ENCODE data around the gene KCNQ1. TPM values are rescaled to one million over a fixed set of nuclear protein-coding genes. Genes with fewer than 3 reads are reported as not detected.

KCNQ1 gene
- total and polyA plus RNA-seq, 2 donors (not counting 1 experiment from before 2014, with no cell fraction given), result not detected

- no peaks in the 10 kb centered on the region for H4K20me1 ChIP-seq (ENCODE audit: control insufficient read depth, extremely low read depth, insufficient read depth, low read length)
Observed at GRCh38 chr11:2678396-2678795, 233.6 kb downstream of the KCNQ1 start.

GRCh38 chr11:2679011-2679676, 234.3 kb downstream of the KCNQ1 start:
- Histone ChIP-seq H3K4me1 (ENCODE audit: control insufficient read depth, extremely low read depth, insufficient read depth, low read length) (no peaks in the 10 kb centered on the region), H3K27me3 (ENCODE audit: control insufficient read depth, insufficient read depth, low read length) (no peaks in the 10 kb centered on the region), H3K27ac (ENCODE audit: insufficient read depth, low read length) (no peak overlapping the region), H3K4me3 (replicated peaks in 1 of 4; ENCODE audit: control extremely low read depth in 1 of 4, insufficient read depth in 1 of 4, low read depth in 3 of 4, low read length in 4 of 4) (no peak overlapping the region), H3K36me3 (ENCODE audit: control insufficient read depth, insufficient read depth, low read length) (no peaks in the 10 kb centered on the region), H3K9me3 (ENCODE audit: control insufficient read depth, insufficient read depth, low read depth, low read length) (no peaks in the 10 kb centered on the region), H2AFZ (ENCODE audit: low read length) (no peak overlapping the region), H4K20me1 (ENCODE audit: control insufficient read depth, extremely low read depth, insufficient read depth, low read length) (no peaks in the 10 kb centered on the region), H3K79me2 (ENCODE audit: control insufficient read depth, insufficient read depth, low read length) (no peaks in the 10 kb centered on the region), H3K4me2 (ENCODE audit: extremely low read depth, insufficient read depth, low read length) (no peak overlapping the region), H3K9ac (ENCODE audit: insufficient read depth, low read length) (no peak overlapping the region)
- DNase-seq (ENCODE audit: low read depth in 2 of 2), result no peak
- TF ChIP-seq, protein P1, sequence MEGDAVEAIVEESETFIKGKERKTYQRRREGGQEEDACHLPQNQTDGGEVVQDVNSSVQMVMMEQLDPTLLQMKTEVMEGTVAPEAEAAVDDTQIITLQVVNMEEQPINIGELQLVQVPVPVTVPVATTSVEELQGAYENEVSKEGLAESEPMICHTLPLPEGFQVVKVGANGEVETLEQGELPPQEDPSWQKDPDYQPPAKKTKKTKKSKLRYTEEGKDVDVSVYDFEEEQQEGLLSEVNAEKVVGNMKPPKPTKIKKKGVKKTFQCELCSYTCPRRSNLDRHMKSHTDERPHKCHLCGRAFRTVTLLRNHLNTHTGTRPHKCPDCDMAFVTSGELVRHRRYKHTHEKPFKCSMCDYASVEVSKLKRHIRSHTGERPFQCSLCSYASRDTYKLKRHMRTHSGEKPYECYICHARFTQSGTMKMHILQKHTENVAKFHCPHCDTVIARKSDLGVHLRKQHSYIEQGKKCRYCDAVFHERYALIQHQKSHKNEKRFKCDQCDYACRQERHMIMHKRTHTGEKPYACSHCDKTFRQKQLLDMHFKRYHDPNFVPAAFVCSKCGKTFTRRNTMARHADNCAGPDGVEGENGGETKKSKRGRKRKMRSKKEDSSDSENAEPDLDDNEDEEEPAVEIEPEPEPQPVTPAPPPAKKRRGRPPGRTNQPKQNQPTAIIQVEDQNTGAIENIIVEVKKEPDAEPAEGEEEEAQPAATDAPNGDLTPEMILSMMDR (conservative IDR thresholded peaks at IDR 0.05 in 1 of 2, IDR thresholded peaks at IDR 0.05 in 1 of 2; ENCODE audit: low read depth in 1 of 2, low read length in 2 of 2), result no peak
- no peak for TF ChIP-seq EZH2 (IDR thresholded peaks at IDR 0.05; ENCODE audit: low read length, missing control alignments)

More at GRCh38 chr11:2678396-2678795, 233.6 kb downstream of the KCNQ1 start:
- Histone ChIP-seq H3K4me3 (replicated peaks in 1 of 4; ENCODE audit: control extremely low read depth in 1 of 4, insufficient read depth in 1 of 4, low read depth in 3 of 4, low read length in 4 of 4) (no peak overlapping the region), H3K4me1 (ENCODE audit: control insufficient read depth, extremely low read depth, insufficient read depth, low read length) (no peaks in the 10 kb centered on the region), H3K36me3 (ENCODE audit: control insufficient read depth, insufficient read depth, low read length) (no peaks in the 10 kb centered on the region), H3K9me3 (ENCODE audit: control insufficient read depth, insufficient read depth, low read depth, low read length) (no peaks in the 10 kb centered on the region), H3K9ac (ENCODE audit: insufficient read depth, low read length) (no peak overlapping the region), H2AFZ (ENCODE audit: low read length) (no peak overlapping the region), H3K27me3 (ENCODE audit: control insufficient read depth, insufficient read depth, low read length) (no peaks in the 10 kb centered on the region), H3K79me2 (ENCODE audit: control insufficient read depth, insufficient read depth, low read length) (no peaks in the 10 kb centered on the region), H3K27ac (ENCODE audit: insufficient read depth, low read length) (no peak overlapping the region), H3K4me2 (ENCODE audit: extremely low read depth, insufficient read depth, low read length) (no peak overlapping the region)
- TF ChIP-seq EZH2 (IDR thresholded peaks at IDR 0.05; ENCODE audit: low read length, missing control alignments), result no peak
- TF ChIP-seq, protein P1 (conservative IDR thresholded peaks at IDR 0.05 in 1 of 2, IDR thresholded peaks at IDR 0.05 in 1 of 2; ENCODE audit: low read depth in 1 of 2, low read length in 2 of 2), result no peak
- DNase-seq (ENCODE audit: low read depth in 2 of 2), result no peak

- Histone ChIP-seq H3K79me2 (ENCODE audit: control insufficient read depth, insufficient read depth, low read length) (peaks cover 7% of the 10 kb centered on the region), H3K4me1 (ENCODE audit: control insufficient read depth, extremely low read depth, insufficient read depth, low read length) (no peaks in the 10 kb centered on the region), H3K4me3 (replicated peaks in 1 of 4; ENCODE audit: control extremely low read depth in 1 of 4, insufficient read depth in 1 of 4, low read depth in 3 of 4, low read length in 4 of 4) (no peak overlapping the region), H3K4me2 (ENCODE audit: extremely low read depth, insufficient read depth, low read length) (no peak overlapping the region), H3K9me3 (ENCODE audit: control insufficient read depth, insufficient read depth, low read depth, low read length) (no peaks in the 10 kb centered on the region), H3K27me3 (ENCODE audit: control insufficient read depth, insufficient read depth, low read length) (no peaks in the 10 kb centered on the region), H3K27ac (ENCODE audit: insufficient read depth, low read length) (no peak overlapping the region), H4K20me1 (ENCODE audit: control insufficient read depth, extremely low read depth, insufficient read depth, low read length) (no peaks in the 10 kb centered on the region), H2AFZ (ENCODE audit: low read length) (no peak overlapping the region), H3K36me3 (ENCODE audit: control insufficient read depth, insufficient read depth, low read length) (no peaks in the 10 kb centered on the region), H3K9ac (ENCODE audit: insufficient read depth, low read length) (no peak overlapping the region)
- no peak for DNase-seq (ENCODE audit: low read depth in 2 of 2)
- no peak for TF ChIP-seq EZH2 (IDR thresholded peaks at IDR 0.05; ENCODE audit: low read length, missing control alignments)
- TF ChIP-seq, protein P1 (conservative IDR thresholded peaks at IDR 0.05 in 1 of 2, IDR thresholded peaks at IDR 0.05 in 1 of 2; ENCODE audit: low read depth in 1 of 2, low read length in 2 of 2), result no peak
Observed at GRCh38 chr11:2681408-2682145, 236.8 kb downstream of the KCNQ1 start.

Data from fibroblast of lung (primary cell).